ENCODE results near the gene DTNBP1. TPM values are rescaled to one million over a fixed set of nuclear protein-coding genes. Genes with fewer than 3 reads are reported as not detected.

Gene DTNBP1
- total RNA-seq, 2 donors from 2014 or later: 11.5 to 30.8 TPM

DNA sequence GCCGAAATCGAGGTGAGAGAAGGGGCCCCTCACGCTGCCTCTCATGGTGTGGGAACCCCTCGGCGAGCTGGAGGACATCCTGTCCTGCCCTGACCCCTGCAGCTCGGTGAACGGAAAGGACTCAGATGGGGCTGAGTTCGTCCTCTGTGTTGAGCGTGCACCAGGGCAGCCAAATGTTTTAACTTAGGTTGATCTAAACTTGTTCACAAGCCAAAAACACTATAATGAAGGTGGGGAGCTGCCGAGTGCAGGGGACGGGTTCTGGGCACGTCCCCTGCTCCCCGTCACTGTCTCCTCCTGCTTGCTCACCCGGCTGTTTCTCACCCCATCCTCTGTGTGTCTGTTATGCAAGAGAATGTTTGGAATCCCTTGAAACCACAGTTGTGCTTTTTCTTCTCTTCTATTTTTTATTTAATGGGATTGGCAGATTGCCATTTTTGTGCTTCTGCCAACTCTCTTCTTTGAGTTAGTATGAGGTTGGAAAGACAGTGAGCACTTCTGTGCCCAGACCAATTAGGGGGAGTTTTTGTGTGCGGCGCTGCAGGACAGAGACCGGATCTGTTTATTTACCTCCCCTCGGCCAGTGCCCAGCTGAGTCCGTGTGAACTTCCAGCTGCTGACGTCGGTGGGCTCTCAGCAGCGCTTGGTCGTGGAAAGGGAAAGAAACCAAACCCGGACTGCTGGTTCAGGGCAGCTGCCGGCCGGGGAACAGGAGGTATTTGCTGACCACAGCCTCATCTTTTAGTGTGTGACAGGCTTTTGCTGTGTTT lies 158.1 kb downstream of the DTNBP1 start:
- Histone ChIP-seq H3K9me3 (no peaks in the 10 kb centered on the region), H3K4me1 (ENCODE audit: control insufficient read depth in 1 of 2, low read depth in 2 of 2) (peaks cover 10 to 36% of the 10 kb centered on the region in 2 donors), H3K27me3 (replicated peaks; ENCODE audit: insufficient read depth) (no peaks in the 10 kb centered on the region), H3K36me3 (no peaks in the 10 kb centered on the region), H3K4me3 (peak overlapping the region; percentile 65), H3K27ac (no peak overlapping the region)
- TF ChIP-seq, protein P1, sequence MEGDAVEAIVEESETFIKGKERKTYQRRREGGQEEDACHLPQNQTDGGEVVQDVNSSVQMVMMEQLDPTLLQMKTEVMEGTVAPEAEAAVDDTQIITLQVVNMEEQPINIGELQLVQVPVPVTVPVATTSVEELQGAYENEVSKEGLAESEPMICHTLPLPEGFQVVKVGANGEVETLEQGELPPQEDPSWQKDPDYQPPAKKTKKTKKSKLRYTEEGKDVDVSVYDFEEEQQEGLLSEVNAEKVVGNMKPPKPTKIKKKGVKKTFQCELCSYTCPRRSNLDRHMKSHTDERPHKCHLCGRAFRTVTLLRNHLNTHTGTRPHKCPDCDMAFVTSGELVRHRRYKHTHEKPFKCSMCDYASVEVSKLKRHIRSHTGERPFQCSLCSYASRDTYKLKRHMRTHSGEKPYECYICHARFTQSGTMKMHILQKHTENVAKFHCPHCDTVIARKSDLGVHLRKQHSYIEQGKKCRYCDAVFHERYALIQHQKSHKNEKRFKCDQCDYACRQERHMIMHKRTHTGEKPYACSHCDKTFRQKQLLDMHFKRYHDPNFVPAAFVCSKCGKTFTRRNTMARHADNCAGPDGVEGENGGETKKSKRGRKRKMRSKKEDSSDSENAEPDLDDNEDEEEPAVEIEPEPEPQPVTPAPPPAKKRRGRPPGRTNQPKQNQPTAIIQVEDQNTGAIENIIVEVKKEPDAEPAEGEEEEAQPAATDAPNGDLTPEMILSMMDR (IDR thresholded peaks at IDR 0.05): no peak
- ATAC-seq (ENCODE audit: insufficient number of reproducible peaks, low FRiP score, low read depth) (no peak), DNase-seq (ENCODE audit: low spot score) (no peak)

DNA sequence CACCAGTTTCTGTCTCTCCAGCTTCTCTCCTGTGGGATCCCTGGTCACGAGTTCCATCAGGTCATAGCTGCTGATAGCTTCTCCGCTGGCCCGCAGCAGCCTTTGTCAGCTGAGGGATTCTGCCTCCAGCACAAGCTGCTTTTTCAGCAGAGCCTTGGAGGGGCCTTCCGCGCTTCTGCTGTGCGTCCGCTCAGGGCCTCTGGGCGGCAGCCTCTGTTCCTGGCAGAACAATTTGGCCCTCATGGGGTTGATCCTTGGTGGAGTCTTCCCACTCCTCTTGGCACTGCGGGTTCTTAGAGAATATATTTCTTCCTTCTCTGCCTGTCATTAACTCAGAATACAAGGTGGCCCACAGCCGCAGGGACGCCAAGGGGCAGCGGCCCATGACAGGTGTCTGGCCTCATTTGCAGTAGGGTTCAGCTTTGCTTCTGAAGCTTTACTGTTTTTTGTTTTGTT lies 158.8 kb downstream of the DTNBP1 start:
- H3K4me3 ChIP-seq: peak overlapping the region; percentile 65
- H3K27me3 ChIP-seq (replicated peaks; ENCODE audit: insufficient read depth): no peaks in the 10 kb centered on the region
- TF ChIP-seq, protein P1 (IDR thresholded peaks at IDR 0.05): no peak
- H3K27ac ChIP-seq: no peak overlapping the region
- peaks cover 10 to 36% of the 10 kb centered on the region in 2 donors for H3K4me1 ChIP-seq (ENCODE audit: control insufficient read depth in 1 of 2, low read depth in 2 of 2)
- DNase-seq (ENCODE audit: low spot score) (no peak), ATAC-seq (ENCODE audit: insufficient number of reproducible peaks, low FRiP score, low read depth) (no peak)
- no peaks in the 10 kb centered on the region for H3K36me3 ChIP-seq
- H3K9me3 ChIP-seq: no peaks in the 10 kb centered on the region

DNA sequence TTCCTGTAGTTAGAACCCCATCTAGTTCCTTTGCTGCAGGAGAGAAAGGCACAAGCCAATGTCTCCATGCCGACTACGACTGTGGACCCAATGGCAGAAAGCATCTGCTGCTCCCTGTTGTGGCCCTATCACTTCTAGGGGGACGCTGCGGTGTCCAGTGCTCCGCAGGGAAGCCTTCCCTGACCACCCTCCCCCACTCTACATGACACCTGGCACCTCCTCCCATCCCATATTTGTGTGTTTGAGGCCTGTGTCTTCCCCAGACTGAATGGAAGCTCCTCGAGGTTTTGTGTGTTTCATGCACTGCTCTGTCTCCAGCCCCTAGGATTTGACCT lies 159.5 kb downstream of the DTNBP1 start:
- DNase-seq (ENCODE audit: low spot score): no peak
- H3K4me1 ChIP-seq (ENCODE audit: control insufficient read depth in 1 of 2, low read depth in 2 of 2): peaks cover 10 to 36% of the 10 kb centered on the region in 2 donors
- H3K27ac ChIP-seq: no peak overlapping the region

DNA sequence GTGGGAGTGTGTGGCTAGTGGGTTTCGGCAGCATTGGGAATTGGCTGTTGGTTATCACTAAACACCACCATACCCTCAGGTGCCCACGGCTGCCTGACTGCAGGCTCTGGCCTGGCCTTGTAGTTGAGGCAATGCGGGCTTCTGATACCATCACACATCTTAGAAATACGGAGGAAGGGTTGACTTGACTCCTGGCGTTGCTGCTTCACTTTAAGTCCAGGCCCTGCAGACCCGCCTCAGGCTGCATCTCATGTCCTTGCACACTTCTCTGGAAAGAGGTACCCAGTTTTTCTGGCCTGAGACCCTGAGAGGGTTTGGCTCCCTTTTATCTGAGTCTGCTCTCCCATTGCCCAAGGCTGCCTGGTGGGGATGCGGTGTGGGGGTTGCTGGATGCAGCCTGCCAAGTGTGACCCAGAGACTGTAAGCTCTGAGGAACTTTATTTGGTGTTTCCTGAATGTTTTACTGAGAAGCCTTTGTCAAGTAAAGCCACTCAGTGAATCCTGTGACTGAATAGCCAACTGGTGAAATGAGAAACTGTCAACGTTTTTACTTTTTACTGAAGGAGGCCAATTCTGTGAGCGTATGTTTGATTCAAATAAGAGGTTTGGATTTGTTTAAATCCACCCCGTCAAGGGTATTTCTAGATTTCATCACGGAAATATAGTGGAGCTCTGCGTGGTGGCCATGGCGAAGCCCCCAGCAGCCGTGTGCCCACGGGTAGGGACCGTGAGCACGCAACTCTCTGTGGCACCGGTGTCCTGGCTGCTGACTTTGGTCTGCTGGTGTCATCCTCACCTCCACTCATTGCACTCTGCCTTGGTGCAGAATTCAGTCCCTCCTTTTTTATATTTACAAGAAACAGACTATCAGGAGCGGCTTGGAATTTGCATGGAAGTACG lies 160.1 kb downstream of the DTNBP1 start:
- TF ChIP-seq, protein P1 (IDR thresholded peaks at IDR 0.05): no peak
- H3K9me3 ChIP-seq: no peaks in the 10 kb centered on the region
- peaks cover 10 to 36% of the 10 kb centered on the region in 2 donors for H3K4me1 ChIP-seq (ENCODE audit: control insufficient read depth in 1 of 2, low read depth in 2 of 2)
- H3K36me3 ChIP-seq: no peaks in the 10 kb centered on the region
- H3K27me3 ChIP-seq (replicated peaks; ENCODE audit: insufficient read depth): no peaks in the 10 kb centered on the region
- H3K4me3 ChIP-seq: no peak overlapping the region
- ATAC-seq (ENCODE audit: insufficient number of reproducible peaks, low FRiP score, low read depth) (no peak), DNase-seq (ENCODE audit: low spot score) (no peak)
- no peak overlapping the region for H3K27ac ChIP-seq

More for the DNA sequence above, 159.5 kb downstream of the DTNBP1 start:
- no peaks in the 10 kb centered on the region for H3K36me3 ChIP-seq
- H3K4me3 ChIP-seq: no peak overlapping the region
- no peaks in the 10 kb centered on the region for H3K27me3 ChIP-seq (replicated peaks; ENCODE audit: insufficient read depth)
- no peak for ATAC-seq (ENCODE audit: insufficient number of reproducible peaks, low FRiP score, low read depth)
- TF ChIP-seq, protein P1 (IDR thresholded peaks at IDR 0.05): no peak
- H3K9me3 ChIP-seq: no peaks in the 10 kb centered on the region

DNA sequence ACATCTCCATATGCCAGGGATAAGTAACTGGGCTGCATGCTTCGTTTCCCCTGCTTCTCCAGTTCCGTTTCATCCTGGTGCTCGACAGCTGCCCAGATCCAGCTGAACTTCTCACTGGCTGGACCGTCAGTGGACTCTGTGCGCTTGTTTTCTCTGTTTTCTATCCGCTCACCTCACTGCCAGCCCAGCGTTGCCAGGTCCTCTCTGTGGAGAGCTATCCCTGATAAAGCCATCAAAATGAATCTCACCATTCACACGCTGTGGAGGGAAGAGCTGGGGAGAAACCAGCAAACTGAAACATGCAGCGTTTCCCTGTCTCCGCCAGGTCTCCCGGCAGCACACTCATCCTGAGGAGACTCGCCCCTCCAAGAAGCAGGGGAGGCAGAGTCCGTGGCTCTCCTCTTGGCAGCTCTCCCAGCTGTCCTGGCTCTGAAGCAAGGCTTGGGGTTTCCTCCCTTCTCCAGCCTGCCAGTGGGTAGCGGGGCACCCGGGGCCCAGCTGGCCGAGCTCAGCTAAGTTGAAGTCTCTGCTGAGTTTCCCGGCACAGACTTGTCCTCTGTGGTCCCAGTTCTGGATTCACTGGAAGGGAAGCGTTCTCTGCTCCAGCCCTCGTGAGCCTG lies 160.9 kb downstream of the DTNBP1 start:
- H3K4me1 ChIP-seq (ENCODE audit: control insufficient read depth in 1 of 2, low read depth in 2 of 2): peaks cover 10 to 36% of the 10 kb centered on the region in 2 donors
- no peak for ATAC-seq (ENCODE audit: insufficient number of reproducible peaks, low FRiP score, low read depth)
- TF ChIP-seq, protein P1 (IDR thresholded peaks at IDR 0.05): no peak
- no peaks in the 10 kb centered on the region for H3K9me3 ChIP-seq
- H3K36me3 ChIP-seq: peaks cover 3% of the 10 kb centered on the region
- H3K4me3 ChIP-seq: peak overlapping the region; percentile 1
- H3K27me3 ChIP-seq (replicated peaks; ENCODE audit: insufficient read depth): no peaks in the 10 kb centered on the region
- no peak for DNase-seq (ENCODE audit: low spot score)
- H3K27ac ChIP-seq: no peak overlapping the region
